Measurements from ENCODE around the gene FBXL4.

- no peak for TF ChIP-seq CTCF (conservative IDR thresholded peaks at IDR 0.05 in 1 of 2, IDR thresholded peaks at IDR 0.05 in 1 of 2; ENCODE audit: low read depth in 1 of 2, low read length in 2 of 2)
- no peak for TF ChIP-seq EZH2 (IDR thresholded peaks at IDR 0.05; ENCODE audit: low read length, missing control alignments)
Measured at GRCh38 chr6:98927534-98927933, 20.2 kb downstream of the FBXL4 start.
